Cardiac muscle cell (in vitro differentiated cells and primary cell): ENCODE measurements around the gene ADGRL3. TPM values are rescaled to one million over a fixed set of nuclear protein-coding genes. Genes with fewer than 3 reads are reported as not detected.

Experiments
- DNase-seq, 2 donors: peaks; one replicate each; pipeline versions ENCODE4 v3.0.0 to v3.0.0-alpha.2; 2010 to 2017; ENCODE audit warnings: low read depth in 1 of 2, low spot score in 1 of 2
- H3K27ac ChIP-seq: fragments of 200-600 bp; sonication (generic); 2 replicates; pipeline ENCODE4 v1.5.1; 2016
- H3K27me3 ChIP-seq: fragments of 200-600 bp; sonication (generic); 2 replicates; pipeline ENCODE4 v1.6.0; 2016; ENCODE audit warnings: control low read depth
- H3K36me3 ChIP-seq: fragments of 200-600 bp; sonication (generic); 2 replicates; pipeline ENCODE4 v1.5.1; 2016; ENCODE audit warnings: control low read depth
- H3K4me1 ChIP-seq: fragments of 200-600 bp; sonication (generic); 2 replicates; pipeline ENCODE4 v1.8.1; 2017; ENCODE audit warnings: low read depth, mild to moderate bottlenecking, mixed run types
- H3K4me3 ChIP-seq: fragments of 200-600 bp; sonication (generic); 2 replicates; pipeline ENCODE4 v1.5.1; 2016; ENCODE audit warnings: mild to moderate bottlenecking
- H3K9me3 ChIP-seq: fragments of 200-600 bp; sonication (generic); 2 replicates; pipeline ENCODE4 v1.5.1; 2017; ENCODE audit warnings: low read depth, mild to moderate bottlenecking, control low read depth
- polyA plus RNA-seq: library from polyadenylated mRNA; unstranded; fragments of >200 nt; fragmentation: Nextera tagmentation; extraction: Ambion mirVana; gene quantifications from 2 replicates; pipeline ENCODE4 v1.2.1, GENCODE V29; 2016
- total RNA-seq: library from RNA; depleted of rRNA; stranded (reverse); fragments of >200 nt; gene quantifications from 2 replicates; pipeline ENCODE4 v1.2.3, GENCODE V29; 2016
- TF ChIP-seq, protein P1 (sequence below): IDR thresholded peaks from 2 replicates; pipeline ENCODE4 v1.5.1; 2012; ENCODE audit warnings: low read depth, mild to moderate bottlenecking, low read length

The ADGRL3 gene
- total and polyA plus RNA-seq, 2 experiments from 2014 or later: 2.4 to 4.8 TPM

GRCh38 chr4:61543976-61544375 is 343.9 kb downstream of the ADGRL3 start:
- Histone ChIP-seq H3K36me3 (no peaks in the 10 kb centered on the region), H3K9me3 (no peaks in the 10 kb centered on the region), H3K27ac (no peak overlapping the region), H3K4me3 (no peak overlapping the region), H3K4me1 (peaks cover 32% of the 10 kb centered on the region), H3K27me3 (no peaks in the 10 kb centered on the region)
- no peak for DNase-seq
- TF ChIP-seq, protein P1, sequence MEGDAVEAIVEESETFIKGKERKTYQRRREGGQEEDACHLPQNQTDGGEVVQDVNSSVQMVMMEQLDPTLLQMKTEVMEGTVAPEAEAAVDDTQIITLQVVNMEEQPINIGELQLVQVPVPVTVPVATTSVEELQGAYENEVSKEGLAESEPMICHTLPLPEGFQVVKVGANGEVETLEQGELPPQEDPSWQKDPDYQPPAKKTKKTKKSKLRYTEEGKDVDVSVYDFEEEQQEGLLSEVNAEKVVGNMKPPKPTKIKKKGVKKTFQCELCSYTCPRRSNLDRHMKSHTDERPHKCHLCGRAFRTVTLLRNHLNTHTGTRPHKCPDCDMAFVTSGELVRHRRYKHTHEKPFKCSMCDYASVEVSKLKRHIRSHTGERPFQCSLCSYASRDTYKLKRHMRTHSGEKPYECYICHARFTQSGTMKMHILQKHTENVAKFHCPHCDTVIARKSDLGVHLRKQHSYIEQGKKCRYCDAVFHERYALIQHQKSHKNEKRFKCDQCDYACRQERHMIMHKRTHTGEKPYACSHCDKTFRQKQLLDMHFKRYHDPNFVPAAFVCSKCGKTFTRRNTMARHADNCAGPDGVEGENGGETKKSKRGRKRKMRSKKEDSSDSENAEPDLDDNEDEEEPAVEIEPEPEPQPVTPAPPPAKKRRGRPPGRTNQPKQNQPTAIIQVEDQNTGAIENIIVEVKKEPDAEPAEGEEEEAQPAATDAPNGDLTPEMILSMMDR: no peak

DNA sequence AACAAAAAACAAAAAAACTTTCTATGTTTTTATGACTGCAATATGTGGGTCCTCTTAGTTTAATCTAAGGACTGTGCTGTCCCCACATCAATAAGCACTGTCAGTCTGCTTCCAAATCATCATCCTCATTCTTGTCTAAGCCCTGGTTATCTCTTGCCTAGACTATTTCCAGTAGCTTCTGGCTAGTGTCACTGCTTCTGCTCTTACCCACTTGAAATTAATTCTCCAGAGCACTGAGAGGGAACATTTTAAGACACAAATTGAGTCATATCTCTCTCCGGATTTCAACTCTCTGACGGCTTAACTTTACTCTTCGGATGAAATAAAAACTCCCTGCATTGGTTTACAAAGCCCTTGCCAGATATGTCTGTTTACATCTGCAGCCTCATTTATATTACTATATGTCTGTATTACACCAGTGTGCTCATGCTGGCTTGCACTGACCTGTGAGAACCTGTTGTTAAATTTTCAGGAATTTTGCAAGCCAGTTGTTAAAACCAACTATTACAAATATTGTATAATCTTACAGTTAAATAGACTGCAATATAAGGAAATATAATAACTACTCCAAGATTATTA is 345.9 kb downstream of the ADGRL3 start:
- Histone ChIP-seq H3K4me1 (peaks cover 15% of the 10 kb centered on the region), H3K4me3 (no peak overlapping the region), H3K27me3 (no peaks in the 10 kb centered on the region), H3K9me3 (no peaks in the 10 kb centered on the region), H3K36me3 (no peaks in the 10 kb centered on the region), H3K27ac (peak overlapping the region; percentile 86)
- TF ChIP-seq, protein P1: no peak
- DNase-seq: peak in 1 of 2 donors; percentile 39

GRCh38 chr4:61549336-61549735 is 349.2 kb downstream of the ADGRL3 start:
- Histone ChIP-seq H3K36me3 (no peaks in the 10 kb centered on the region), H3K4me3 (no peak overlapping the region), H3K9me3 (no peaks in the 10 kb centered on the region), H3K4me1 (peaks cover 11% of the 10 kb centered on the region), H3K27me3 (no peaks in the 10 kb centered on the region), H3K27ac (no peak overlapping the region)
- TF ChIP-seq, protein P1: no peak
- DNase-seq: no peak

- H3K36me3 ChIP-seq: no peaks in the 10 kb centered on the region
- H3K4me3 ChIP-seq: no peak overlapping the region
- no peaks in the 10 kb centered on the region for H3K9me3 ChIP-seq
- DNase-seq: no peak
- no peak overlapping the region for H3K27ac ChIP-seq
- no peaks in the 10 kb centered on the region for H3K27me3 ChIP-seq
- peaks cover 17% of the 10 kb centered on the region for H3K4me1 ChIP-seq
- TF ChIP-seq, protein P1: no peak
These were observed 353.5 kb downstream of the ADGRL3 start for GRCh38 chr4:61553557-61554125.

DNA sequence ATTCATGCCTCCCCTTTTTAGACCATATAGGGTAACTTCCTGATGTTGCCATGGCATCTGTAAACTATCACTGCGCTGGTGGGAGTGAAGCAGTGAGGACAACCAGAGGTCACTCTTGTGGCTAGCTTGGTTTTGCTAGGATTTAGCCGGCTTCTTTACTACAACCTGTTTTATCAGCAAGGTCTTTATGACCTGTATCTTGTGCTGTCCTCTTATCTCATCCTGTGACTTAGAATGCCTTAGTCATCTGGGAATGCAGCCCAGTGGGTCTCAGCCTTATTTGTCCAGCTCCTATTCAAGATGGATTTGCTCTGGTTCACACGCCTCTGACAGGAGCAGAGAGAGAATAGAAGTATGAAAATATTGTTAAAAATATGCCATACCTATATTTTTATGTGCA is 355.7 kb downstream of the ADGRL3 start:
- TF ChIP-seq, protein P1: no peak
- Histone ChIP-seq H3K27me3 (no peaks in the 10 kb centered on the region), H3K27ac (peak overlapping the region; percentile 85), H3K4me1 (peaks cover 17% of the 10 kb centered on the region), H3K36me3 (no peaks in the 10 kb centered on the region), H3K9me3 (no peaks in the 10 kb centered on the region), H3K4me3 (no peak overlapping the region)
- DNase-seq: peak; percentile 49 to 90
